Stimulated activated memory B cell treated with anti-CD40 and anti-IgM and Interleukin-4, amounts not matched to agents 10 μg/mL and 1 μg/mL and 100 μg/mL, for 72 hours (primary cell): Measurements from ENCODE around the gene OSBPL7.

Source experiments
- ATAC-seq: fragments of 150-1000 bp; cut with Tn5 transposase; 2 replicates; pipeline ENCODE4 v1.10.0; 2021
- H3K27ac Mint-ChIP-seq: one replicate; pipeline ENCODE4 v1.8.0; 2022; ENCODE audit warnings: mild to moderate bottlenecking, mixed read lengths
- H3K27me3 Mint-ChIP-seq: one replicate; pipeline ENCODE4 v1.8.0; 2022; ENCODE audit warnings: mixed read lengths
- H3K36me3 Mint-ChIP-seq: one replicate; pipeline ENCODE4 v1.8.0; 2022; ENCODE audit warnings: mixed read lengths
- H3K4me1 Mint-ChIP-seq: one replicate; pipeline ENCODE4 v1.8.0; 2022; ENCODE audit warnings: mixed read lengths
- H3K4me3 Mint-ChIP-seq: one replicate; pipeline ENCODE4 v1.8.0; 2022; ENCODE audit warnings: mild to moderate bottlenecking, moderate library complexity, mixed read lengths
- H3K9me3 Mint-ChIP-seq: one replicate; pipeline ENCODE4 v1.8.0; 2022; ENCODE audit warnings: mixed read lengths

OSBPL7 gene, protein sequence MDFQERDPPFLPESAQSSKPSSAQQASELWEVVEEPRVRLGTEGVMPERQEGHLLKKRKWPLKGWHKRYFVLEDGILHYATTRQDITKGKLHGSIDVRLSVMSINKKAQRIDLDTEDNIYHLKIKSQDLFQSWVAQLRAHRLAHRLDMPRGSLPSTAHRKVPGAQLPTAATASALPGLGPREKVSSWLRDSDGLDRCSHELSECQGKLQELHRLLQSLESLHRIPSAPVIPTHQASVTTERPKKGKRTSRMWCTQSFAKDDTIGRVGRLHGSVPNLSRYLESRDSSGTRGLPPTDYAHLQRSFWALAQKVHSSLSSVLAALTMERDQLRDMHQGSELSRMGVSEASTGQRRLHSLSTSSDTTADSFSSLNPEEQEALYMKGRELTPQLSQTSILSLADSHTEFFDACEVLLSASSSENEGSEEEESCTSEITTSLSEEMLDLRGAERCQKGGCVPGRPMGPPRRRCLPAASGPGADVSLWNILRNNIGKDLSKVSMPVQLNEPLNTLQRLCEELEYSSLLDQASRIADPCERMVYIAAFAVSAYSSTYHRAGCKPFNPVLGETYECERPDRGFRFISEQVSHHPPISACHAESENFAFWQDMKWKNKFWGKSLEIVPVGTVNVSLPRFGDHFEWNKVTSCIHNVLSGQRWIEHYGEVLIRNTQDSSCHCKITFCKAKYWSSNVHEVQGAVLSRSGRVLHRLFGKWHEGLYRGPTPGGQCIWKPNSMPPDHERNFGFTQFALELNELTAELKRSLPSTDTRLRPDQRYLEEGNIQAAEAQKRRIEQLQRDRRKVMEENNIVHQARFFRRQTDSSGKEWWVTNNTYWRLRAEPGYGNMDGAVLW

DNA sequence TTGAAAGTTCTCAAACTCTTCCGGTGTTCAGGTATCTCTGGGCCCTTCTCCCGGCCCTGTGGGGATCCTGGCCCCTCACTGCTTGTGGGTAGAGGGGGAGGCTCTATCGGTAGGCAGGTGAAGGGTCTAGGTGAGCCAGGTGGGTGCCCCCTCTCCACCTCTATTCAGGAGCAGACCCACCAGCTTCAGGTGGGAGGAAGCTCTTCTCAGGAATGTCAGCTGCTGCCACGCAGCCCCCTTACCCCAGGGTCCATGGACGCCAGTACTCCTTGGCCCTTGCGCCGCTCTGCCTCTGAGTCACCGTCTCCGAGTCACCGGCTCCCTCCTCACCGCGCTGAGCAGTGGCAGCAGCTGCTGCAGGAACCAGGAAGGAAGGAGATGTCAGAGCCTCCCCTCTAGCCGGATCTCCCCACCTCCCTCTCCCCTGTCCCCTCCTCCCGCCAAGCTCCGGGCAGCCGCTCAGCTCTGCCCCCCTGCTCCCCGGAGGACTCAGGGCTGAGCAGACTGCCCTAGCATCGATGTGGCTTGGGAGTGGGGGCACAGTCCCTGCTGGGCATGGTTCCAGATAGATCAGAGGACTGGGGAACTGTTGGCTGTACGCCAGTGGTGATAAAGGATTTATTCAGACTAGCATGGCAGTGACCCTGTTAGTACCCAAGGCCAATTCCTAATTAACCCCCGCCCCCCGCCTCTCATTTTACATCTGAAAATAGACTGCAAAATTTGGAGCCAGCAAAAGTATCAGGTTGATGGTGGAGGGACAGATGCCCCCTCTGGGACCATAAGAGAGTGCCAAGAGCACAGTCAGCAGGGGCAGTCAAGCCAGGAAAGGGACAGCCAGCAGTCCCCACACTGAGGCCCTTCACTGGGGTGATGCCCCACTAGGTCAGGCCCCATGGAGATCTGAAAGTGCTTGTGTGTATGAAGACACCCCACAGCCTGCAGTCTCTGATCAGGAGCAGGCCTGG lies at the start of gene OSBPL7:
TSS of gene OSBPL7 (minus strand) at position 371 of the 968 bp plus-strand sequence. CDS start 1,516 bp downstream, outside the sequence.
- Mint-ChIP-seq H3K9me3 (no peaks in the 10 kb centered on the region), H3K4me3 (peak within 1 kb of the TSS; percentile 94), H3K4me1 (peaks cover 29% of the 10 kb centered on the region), H3K36me3 (peaks cover 40% of the 10 kb centered on the region), H3K27me3 (no peaks in the 10 kb centered on the region), H3K27ac (peak within 1 kb of the TSS; percentile 92)
- ATAC-seq, result peak; percentile 97

DNA sequence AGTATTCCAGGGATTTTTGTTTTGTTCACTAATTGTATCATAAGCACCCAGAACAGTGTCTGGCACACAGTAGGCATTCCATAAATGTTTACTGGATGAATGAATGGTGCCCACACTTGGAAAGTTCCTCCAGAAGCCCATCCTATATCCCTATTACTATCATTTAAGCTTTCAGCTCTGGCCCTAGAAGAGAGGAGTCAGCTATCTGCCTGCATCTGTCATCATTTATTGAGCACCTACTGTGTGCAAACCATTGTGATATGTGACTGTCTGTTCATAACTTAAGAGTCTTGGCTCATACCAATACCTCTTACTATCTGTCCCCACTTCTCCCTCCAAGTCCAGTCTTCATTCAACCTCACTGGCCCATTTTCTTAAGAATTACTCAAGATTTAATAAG lies 49.5 kb upstream of the OSBPL7 start:
- no peaks in the 10 kb centered on the region for H3K36me3 Mint-ChIP-seq
- no peaks in the 10 kb centered on the region for H3K9me3 Mint-ChIP-seq
- peaks cover 23% of the 10 kb centered on the region for H3K4me1 Mint-ChIP-seq
- ATAC-seq, result no peak
- no peak overlapping the region for H3K4me3 Mint-ChIP-seq
- no peak overlapping the region for H3K27ac Mint-ChIP-seq
- H3K27me3 Mint-ChIP-seq, result peaks cover 80% of the 10 kb centered on the region

DNA sequence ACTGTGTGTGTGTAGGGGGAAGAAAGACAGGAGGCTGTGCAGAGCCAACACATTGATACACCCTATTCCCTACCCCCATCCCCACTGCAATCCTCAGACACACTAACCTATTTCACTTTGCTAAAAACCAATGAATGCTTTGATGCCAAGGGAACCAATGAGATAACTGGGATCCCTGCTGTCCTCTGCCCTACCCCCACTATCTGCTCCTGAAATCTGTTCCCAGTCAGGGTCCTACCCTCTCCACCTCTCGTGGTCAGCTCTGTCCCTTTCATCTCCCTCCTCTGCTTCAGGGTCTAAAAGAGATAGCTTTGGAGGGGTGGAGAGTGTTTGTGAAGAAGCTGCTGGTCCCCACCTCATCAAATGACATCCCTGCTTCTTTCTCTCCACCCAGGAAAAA lies 48.5 kb upstream of the OSBPL7 start:
- no peaks in the 10 kb centered on the region for H3K36me3 Mint-ChIP-seq
- no peak overlapping the region for H3K4me3 Mint-ChIP-seq
- H3K9me3 Mint-ChIP-seq, result no peaks in the 10 kb centered on the region
- H3K27me3 Mint-ChIP-seq, result peaks cover 75% of the 10 kb centered on the region
- H3K4me1 Mint-ChIP-seq, result peaks cover 23% of the 10 kb centered on the region
- H3K27ac Mint-ChIP-seq, result no peak overlapping the region
- ATAC-seq, result no peak

DNA sequence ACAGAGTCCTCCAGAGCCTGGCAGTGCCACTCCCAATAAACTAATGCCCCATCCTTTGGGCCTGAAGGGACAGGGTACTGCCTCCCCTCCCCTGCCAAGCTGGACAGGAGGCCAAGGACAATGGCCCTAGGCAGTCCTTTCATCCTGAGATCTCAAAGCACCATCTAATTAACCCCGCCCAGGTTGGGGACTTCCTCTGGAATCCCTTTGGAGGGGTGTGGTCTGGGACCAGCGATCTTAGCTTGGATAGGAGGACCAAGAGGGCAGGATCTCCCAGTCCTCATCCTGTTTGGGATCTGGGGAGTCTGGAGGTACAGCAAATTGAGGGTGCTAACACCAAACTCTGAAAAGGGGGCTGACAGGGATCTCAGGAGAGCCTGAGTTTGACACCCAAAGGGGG lies 47.5 kb upstream of the OSBPL7 start:
- Mint-ChIP-seq H3K27me3 (peaks cover 65% of the 10 kb centered on the region), H3K36me3 (no peaks in the 10 kb centered on the region), H3K9me3 (no peaks in the 10 kb centered on the region), H3K27ac (no peak overlapping the region), H3K4me1 (peaks cover 21% of the 10 kb centered on the region), H3K4me3 (no peak overlapping the region)
- ATAC-seq, result no peak

DNA sequence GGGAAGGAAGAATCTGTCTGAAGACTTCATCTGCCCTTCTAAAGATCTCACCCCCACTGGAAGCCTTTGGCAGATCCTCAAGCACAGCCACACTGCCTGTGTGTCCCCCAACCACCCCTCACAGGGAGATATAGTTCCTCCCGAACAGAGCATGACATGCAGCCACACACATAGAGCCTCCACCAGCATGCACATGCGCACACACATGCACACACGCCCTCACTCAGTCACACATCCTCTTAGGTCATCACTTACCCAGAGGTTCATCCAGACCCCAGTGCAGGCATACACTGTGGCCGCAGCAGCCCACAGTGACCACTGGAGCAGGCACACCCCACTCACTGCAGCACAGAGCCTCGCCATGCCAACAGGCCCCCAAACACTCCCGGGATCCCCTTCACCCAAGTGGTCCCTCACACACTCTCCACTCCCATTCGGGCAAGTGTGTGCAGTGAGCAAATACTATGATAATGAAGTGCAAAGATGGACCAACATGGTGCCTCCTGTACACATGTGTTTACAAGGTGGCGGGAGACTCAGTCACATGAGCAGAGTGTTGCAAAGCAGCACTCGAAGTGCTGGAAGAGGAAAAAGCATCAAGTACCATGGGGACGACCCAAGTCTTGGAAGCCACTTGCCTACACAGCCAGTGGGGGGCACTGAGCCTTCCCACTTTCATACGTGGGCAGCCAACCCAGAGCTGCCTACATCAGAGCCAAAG lies 46.4 kb upstream of the OSBPL7 start:
- Mint-ChIP-seq H3K27ac (no peak overlapping the region), H3K36me3 (no peaks in the 10 kb centered on the region), H3K9me3 (no peaks in the 10 kb centered on the region), H3K27me3 (peaks cover 54% of the 10 kb centered on the region), H3K4me1 (peaks cover 14% of the 10 kb centered on the region), H3K4me3 (no peak overlapping the region)
- no peak for ATAC-seq

DNA sequence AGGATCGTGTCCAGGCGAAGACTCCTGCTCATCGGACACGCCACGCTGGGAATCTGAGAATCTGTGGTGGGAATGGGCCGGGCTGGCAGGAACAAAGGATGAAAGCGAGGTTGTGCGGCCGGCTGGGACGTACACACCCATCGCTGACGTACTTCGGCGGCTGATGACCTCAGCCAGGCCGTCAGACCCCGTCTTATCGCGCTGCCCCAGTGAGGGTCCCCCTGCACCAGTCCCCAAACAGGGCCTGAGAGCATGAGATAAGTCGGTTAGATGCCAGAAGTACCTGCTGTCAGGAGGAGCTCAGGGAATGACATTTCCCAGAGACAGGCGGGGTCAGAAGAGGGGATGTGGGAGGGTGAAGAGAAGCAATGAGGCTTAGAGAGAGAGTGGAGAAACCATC lies 45.3 kb upstream of the OSBPL7 start:
- Mint-ChIP-seq H3K4me3 (no peak overlapping the region), H3K9me3 (no peaks in the 10 kb centered on the region), H3K36me3 (no peaks in the 10 kb centered on the region), H3K27me3 (peaks cover 44% of the 10 kb centered on the region), H3K27ac (no peak overlapping the region), H3K4me1 (peaks cover 6% of the 10 kb centered on the region)
- ATAC-seq, result no peak

DNA sequence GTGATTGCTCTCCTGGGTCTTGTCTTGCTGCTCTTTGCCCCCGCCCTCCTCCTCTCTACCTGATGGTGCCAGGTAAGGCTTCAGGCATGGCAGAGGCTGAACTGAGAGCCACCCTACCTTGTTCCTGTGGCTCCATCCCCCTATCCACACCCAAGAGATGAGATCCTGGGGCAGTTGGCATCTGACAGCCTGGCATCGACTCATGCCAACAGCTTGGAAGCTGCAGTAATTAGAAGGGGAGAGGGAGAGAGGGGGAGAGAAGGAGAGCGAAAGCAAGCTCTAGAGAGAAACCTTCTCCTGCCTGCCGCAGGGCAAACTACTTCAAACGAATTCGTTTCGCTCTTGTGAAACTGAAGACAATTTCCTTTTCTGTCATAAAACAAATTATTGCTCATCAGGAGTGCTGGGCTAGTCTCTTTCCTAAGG lies 43.2 kb upstream of the OSBPL7 start:
- Mint-ChIP-seq H3K36me3 (no peaks in the 10 kb centered on the region), H3K27me3 (peaks cover 40% of the 10 kb centered on the region), H3K4me3 (no peak overlapping the region), H3K27ac (no peak overlapping the region), H3K9me3 (no peaks in the 10 kb centered on the region), H3K4me1 (no peaks in the 10 kb centered on the region)
- ATAC-seq, result no peak

DNA sequence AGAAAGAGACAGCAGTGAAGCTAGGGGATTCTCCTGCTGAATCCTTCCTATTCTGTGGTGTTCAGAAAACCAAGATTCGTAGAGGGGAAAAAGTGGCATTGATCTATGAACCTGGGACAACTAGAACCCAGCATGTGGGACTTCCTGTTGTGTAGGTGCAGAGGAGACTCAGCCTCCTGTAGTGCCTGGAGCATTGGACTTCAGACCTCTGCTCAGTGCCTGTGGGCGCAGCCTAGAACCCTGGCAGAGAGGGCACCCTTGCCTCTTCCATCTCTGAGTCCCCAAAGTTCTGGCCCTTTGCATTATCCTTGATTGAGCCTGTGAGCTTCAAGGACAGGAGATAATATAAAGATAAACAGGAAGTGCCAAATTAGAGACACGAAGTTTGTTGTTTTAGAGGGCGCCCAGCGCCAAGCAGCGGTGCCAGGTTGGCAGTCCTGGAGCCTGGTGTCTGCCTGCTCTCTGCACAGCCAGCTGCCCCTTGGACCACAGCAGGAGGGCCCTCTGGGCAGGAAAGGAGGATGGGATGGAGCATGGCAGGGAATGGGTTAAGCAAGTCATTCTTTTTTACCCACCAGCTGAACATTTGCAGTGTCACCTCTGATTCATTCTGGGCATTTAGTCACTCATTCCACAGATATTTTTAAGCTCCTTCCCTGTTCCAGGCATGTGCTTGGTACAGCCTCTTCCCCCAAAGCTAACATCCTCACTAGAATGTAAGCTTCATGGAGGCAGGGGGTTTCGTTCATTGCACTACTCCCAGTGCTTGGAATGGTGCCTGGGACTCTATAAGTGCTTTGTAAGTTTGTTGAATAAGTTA lies 41.2 kb upstream of the OSBPL7 start:
- Mint-ChIP-seq H3K4me3 (no peak overlapping the region), H3K9me3 (no peaks in the 10 kb centered on the region), H3K4me1 (no peaks in the 10 kb centered on the region), H3K36me3 (no peaks in the 10 kb centered on the region), H3K27ac (no peak overlapping the region), H3K27me3 (peaks cover 39% of the 10 kb centered on the region)
- ATAC-seq, result no peak

DNA sequence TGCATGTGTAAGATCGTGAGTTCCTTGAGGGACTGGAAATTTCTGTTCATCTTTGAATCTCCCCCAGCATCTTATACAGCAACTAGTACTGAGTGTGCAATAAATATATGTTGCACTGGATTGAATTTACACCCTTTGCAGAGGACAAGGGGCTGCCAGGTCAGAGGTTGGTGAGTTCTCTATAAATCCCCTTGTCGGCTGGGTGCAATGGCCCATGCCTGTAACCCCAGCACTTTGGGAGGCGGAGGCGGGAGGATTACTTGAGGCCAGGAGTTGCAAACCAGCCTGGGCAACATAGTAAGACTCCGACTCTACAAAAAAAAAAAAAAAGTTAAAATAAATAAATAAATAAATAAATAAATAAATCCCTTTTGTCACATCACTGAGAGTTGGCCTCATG lies 38.8 kb upstream of the OSBPL7 start:
- Mint-ChIP-seq H3K4me1 (no peaks in the 10 kb centered on the region), H3K27ac (no peak overlapping the region), H3K36me3 (no peaks in the 10 kb centered on the region), H3K4me3 (no peak overlapping the region), H3K27me3 (peaks cover 45% of the 10 kb centered on the region), H3K9me3 (no peaks in the 10 kb centered on the region)
- no peak for ATAC-seq

DNA sequence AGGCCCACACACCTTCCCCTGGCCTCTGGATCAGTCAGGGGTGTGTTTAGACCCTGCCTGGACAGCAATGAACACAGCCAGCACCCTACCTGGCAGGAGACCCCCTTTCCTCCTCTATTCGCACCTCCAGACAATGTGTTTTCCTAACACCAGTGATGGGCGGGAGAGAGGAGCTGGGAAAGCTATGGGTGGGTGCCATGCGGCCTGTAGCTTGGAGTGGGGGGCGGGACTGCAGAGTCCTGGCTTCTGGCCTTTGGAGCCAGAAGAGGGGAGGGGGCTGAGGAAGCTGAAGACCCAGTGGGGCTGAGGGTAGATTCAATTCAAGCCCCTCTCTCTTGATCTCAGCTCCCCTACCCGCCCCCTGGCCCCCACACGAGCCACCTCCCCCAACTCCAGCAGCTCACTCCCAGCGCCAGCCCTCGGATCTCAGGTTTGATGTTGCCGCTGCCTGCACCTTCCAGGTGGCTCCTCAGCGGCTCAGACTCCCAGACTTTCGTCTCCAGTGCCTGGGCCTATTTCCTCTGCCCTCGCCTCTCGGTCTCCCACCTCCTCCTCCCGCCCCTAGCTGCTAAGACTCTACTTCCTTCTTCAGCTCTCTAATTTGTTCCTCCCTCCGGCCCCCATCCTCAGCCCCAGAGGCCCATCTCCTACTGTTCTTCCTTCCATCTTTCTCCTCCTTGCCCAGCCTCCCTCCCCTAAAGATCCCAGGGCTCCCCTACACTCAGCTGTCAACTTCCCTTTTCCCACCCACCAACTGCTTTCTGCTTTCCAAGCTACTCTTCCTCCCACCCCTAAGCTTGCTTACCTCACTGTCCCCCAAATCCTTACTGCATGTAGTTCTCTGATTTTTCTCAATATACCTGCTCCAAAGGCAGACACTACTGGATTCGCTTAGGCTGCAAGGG lies 36.2 kb upstream of the OSBPL7 start:
- no peaks in the 10 kb centered on the region for H3K9me3 Mint-ChIP-seq
- no peaks in the 10 kb centered on the region for H3K4me1 Mint-ChIP-seq
- H3K4me3 Mint-ChIP-seq, result no peak overlapping the region
- peaks cover 67% of the 10 kb centered on the region for H3K27me3 Mint-ChIP-seq
- H3K27ac Mint-ChIP-seq, result no peak overlapping the region
- ATAC-seq, result no peak
- no peaks in the 10 kb centered on the region for H3K36me3 Mint-ChIP-seq

DNA sequence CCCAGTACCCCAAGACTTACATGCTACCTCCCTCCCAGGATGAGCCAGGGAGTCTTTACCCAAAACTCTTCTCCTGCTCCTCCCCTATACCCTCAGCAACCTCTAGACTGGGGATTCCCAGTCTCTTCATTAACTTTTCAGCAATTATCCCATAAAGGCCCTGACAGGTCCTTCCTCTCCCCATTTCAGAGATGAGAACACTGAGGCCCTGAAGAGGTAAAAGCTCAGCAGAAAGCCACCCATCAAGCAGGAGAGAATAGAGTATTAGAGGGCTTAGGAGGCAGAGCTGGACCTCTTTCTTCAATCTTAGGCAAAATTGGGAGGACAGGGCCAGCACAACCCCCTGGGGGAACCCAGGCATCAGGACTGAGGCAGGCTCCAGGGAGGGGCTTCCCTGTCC lies 35.2 kb upstream of the OSBPL7 start:
- Mint-ChIP-seq H3K27ac (no peak overlapping the region), H3K27me3 (peaks cover 76% of the 10 kb centered on the region)

DNA sequence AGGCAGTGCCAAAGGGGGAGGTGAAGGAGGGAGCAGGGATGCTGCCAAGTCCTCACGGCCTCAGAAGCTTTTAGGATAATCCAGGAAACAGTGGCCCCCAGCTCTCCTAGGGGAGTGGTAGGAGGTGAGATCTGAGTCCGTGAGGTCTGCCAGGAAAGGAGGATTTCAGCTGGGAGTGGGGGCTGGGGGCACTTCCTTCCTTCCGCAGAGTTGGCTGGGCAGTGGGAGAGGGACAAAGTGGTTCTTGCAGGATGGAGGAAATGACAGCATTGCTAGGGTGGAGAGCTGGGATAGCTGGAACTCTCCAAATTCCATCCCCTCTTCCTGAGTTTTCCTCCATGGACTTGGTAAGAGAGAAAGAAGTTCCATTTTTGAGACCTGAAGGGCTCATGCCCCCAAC lies 34.1 kb upstream of the OSBPL7 start:
- Mint-ChIP-seq H3K4me3 (no peak overlapping the region), H3K27ac (no peak overlapping the region)
- no peak for ATAC-seq

More for the DNA sequence above, 35.2 kb upstream of the OSBPL7 start:
- H3K4me1 Mint-ChIP-seq, result peaks cover 9% of the 10 kb centered on the region
- H3K36me3 Mint-ChIP-seq, result no peaks in the 10 kb centered on the region
- H3K9me3 Mint-ChIP-seq, result no peaks in the 10 kb centered on the region
- no peak for ATAC-seq
- no peak overlapping the region for H3K4me3 Mint-ChIP-seq

DNA sequence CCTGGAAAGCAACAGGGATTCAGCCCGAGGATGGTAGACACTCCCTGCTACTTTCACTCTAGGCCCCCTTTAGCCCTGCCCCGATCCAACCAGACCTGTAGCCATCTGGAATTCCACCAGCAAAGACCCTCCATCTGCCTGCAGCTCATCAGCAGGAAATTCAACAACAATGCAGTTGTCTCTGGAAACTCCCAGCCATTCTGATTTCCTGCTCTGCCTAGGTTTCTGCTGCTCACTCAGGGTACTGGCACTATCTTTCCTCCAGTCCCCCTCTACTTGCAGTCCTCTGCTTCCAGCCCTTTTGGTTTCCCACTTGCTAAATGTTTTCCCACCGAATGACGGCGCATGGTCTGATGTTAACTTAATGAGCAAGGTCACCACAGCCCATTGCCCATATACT lies 32.0 kb upstream of the OSBPL7 start:
- H3K4me3 Mint-ChIP-seq, result no peak overlapping the region
- H3K27ac Mint-ChIP-seq, result no peak overlapping the region
- peaks cover 20% of the 10 kb centered on the region for H3K4me1 Mint-ChIP-seq
- peaks cover 81% of the 10 kb centered on the region for H3K27me3 Mint-ChIP-seq
- no peak for ATAC-seq
- no peaks in the 10 kb centered on the region for H3K9me3 Mint-ChIP-seq
- H3K36me3 Mint-ChIP-seq, result no peaks in the 10 kb centered on the region

More for the DNA sequence above, 34.1 kb upstream of the OSBPL7 start:
- H3K27me3 Mint-ChIP-seq, result peaks cover 81% of the 10 kb centered on the region
- H3K4me1 Mint-ChIP-seq, result peaks cover 14% of the 10 kb centered on the region
- H3K9me3 Mint-ChIP-seq, result no peaks in the 10 kb centered on the region
- no peaks in the 10 kb centered on the region for H3K36me3 Mint-ChIP-seq
